KBM-7 (cell line): ENCODE measurements around the gene TMEM271.
A peak's percentile ranks its signal among the peaks of the same experiment; 100 is the strongest.
"Not testable (repeated sequence)": the region's sequence is repeated elsewhere in the genome, so short reads cannot be mapped to it uniquely, and the experiment has no call there.

Experiments used
- DNase-seq: peaks from one replicate; pipeline ENCODE4 v3.0.0-alpha.2; 2015
- in situ Hi-C: fragments of 300-500 bp; cut with MboI; formaldehyde crosslinking; loops from 2 replicates; pipeline ENCODE4 v1.14.3; 2020; ENCODE audit warnings: low sequenced_read_pairs, low pct_unique_long_range_greater_than_20kb, mixed read lengths

The TMEM271 gene

GRCh38 chr4:610411-611261 lies 34.5 kb upstream of the TMEM271 start:
- in situ Hi-C loops, result no loop called here
- no peak for DNase-seq

GRCh38 chr4:609400-610050 lies 33.4 kb upstream of the TMEM271 start:
- no peak for DNase-seq
- in situ Hi-C loops, result no loop called here

GRCh38 chr4:608236-608635 lies 32.1 kb upstream of the TMEM271 start:
- DNase-seq, result no peak
- in situ Hi-C loops, result no loop called here

- in situ Hi-C loops, result no loop called here
- DNase-seq, result no peak
These were observed 29.8 kb upstream of the TMEM271 start for GRCh38 chr4:605702-606425.

- no peak for DNase-seq
- in situ Hi-C loops, result no loop called here
These were observed 28.0 kb upstream of the TMEM271 start for GRCh38 chr4:604131-604530.

GRCh38 chr4:602559-602942 lies 26.5 kb upstream of the TMEM271 start:
- in situ Hi-C loops, result no loop called here
- DNase-seq, result peak; percentile 25

GRCh38 chr4:601612-602558 lies 25.8 kb upstream of the TMEM271 start:
- in situ Hi-C loops, result no loop called here

GRCh38 chr4:600850-601515 lies 24.9 kb upstream of the TMEM271 start:
- DNase-seq, result no peak
- in situ Hi-C loops, result no loop called here

More at GRCh38 chr4:601612-602558, 25.8 kb upstream of the TMEM271 start:
- DNase-seq, result no peak

- no peak for DNase-seq
- in situ Hi-C loops, result no loop called here
These were observed 24.1 kb upstream of the TMEM271 start for GRCh38 chr4:600166-600565.

- in situ Hi-C loops, result no loop called here
- DNase-seq, result no peak
These were observed 22.8 kb upstream of the TMEM271 start for GRCh38 chr4:598925-599324.

- DNase-seq, result no peak
- in situ Hi-C loops, result no loop called here
These were observed 16.9 kb upstream of the TMEM271 start for GRCh38 chr4:592825-593520.

GRCh38 chr4:592178-592577 lies 16.1 kb upstream of the TMEM271 start:
- DNase-seq, in situ Hi-C loops: not testable (repeated sequence)

- in situ Hi-C loops, result no loop called here
- DNase-seq, result no peak
These were observed 14.3 kb upstream of the TMEM271 start for GRCh38 chr4:590313-590841.

- DNase-seq, result no peak
- in situ Hi-C loops, result no loop called here
These were observed 13.3 kb upstream of the TMEM271 start for GRCh38 chr4:589219-589963.

GRCh38 chr4:588351-588849 lies 12.3 kb upstream of the TMEM271 start:
- DNase-seq, result no peak
- in situ Hi-C loops, result no loop called here

GRCh38 chr4:587671-588350 lies 11.7 kb upstream of the TMEM271 start:
- DNase-seq, result no peak
- in situ Hi-C loops, result no loop called here
